NCI-H524 treated with DMSO at 0.1 percent for 48 hours (cell line): ENCODE measurements around the gene ASB16.

ENCODE experiments used
- DNase-seq: peaks from one replicate; lab custom pipeline; 2025; lab: John Stamatoyannopoulos, UW

The ASB16 gene

DNA sequence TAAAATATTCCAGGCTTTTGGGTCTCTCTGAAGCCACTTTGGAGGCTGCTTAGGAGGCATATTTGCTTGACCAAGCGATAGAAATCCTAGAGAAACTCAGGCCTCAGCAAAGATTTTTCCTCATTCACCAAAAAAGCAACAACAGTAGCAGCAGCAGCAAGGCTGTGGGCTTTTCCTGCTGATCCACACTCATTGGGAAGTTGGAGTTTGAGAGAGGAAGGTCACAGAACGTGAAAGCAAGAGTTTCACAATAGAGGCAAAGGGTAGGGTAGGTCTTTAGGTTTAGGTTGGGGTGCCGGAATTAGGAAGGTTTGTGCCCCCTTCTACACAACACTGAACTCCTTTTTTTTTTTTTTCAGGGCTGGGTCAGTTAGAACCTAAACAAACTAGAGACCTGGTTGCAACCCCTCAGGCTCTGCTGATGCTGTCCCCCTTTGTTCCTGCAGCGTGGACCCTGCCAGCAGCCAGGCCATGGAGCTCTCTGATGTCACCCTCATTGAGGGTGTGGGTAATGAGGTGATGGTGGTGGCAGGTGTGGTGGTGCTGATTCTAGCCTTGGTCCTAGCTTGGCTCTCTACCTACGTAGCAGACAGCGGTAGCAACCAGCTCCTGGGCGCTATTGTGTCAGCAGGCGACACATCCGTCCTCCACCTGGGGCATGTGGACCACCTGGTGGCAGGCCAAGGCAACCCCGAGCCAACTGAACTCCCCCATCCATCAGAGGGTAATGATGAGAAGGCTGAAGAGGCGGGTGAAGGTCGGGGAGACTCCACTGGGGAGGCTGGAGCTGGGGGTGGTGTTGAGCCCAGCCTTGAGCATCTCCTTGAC is 18.3 kb downstream of the ASB16 start:
- DNase-seq: no peak

DNA sequence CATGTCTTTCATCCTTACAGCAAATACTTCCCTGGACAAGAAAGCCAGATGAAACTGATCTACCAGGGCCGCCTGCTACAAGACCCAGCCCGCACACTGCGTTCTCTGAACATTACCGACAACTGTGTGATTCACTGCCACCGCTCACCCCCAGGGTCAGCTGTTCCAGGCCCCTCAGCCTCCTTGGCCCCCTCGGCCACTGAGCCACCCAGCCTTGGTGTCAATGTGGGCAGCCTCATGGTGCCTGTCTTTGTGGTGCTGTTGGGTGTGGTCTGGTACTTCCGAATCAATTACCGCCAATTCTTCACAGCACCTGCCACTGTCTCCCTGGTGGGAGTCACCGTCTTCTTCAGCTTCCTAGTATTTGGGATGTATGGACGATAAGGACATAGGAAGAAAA is 20.0 kb downstream of the ASB16 start:
- DNase-seq: no peak

GRCh38 chr17:44191369-44191768 is 20.9 kb downstream of the ASB16 start:
- no peak for DNase-seq

DNA sequence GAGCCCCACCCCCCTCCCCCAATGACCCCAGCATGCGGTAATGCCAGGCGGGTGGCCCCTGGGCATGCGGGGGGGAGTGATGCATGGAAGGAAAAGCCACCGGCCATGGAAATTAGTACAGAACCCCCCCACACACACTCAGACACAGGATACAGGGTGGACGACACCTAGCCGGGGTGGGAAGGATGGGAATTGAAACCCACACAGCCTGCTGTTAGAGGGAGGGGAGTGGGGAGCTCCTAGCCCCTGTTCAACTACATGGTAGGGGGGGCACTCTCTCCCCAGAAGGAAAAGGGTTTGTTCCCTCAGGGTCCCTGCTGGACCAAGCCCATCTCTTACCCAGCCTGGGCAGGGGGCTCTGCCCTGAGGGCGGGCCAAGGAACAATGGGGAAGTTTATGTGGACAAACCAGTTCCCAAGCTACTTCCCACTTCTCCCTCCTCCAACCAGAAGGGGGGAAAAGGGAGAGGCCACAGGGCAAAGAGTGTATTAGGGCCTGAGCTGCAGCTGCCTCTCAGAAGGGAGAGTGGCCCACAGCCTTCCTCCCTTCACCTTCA is 21.5 kb downstream of the ASB16 start:
- DNase-seq: no peak

GRCh38 chr17:44192750-44193149 is 22.2 kb downstream of the ASB16 start:
- DNase-seq: no peak

DNA sequence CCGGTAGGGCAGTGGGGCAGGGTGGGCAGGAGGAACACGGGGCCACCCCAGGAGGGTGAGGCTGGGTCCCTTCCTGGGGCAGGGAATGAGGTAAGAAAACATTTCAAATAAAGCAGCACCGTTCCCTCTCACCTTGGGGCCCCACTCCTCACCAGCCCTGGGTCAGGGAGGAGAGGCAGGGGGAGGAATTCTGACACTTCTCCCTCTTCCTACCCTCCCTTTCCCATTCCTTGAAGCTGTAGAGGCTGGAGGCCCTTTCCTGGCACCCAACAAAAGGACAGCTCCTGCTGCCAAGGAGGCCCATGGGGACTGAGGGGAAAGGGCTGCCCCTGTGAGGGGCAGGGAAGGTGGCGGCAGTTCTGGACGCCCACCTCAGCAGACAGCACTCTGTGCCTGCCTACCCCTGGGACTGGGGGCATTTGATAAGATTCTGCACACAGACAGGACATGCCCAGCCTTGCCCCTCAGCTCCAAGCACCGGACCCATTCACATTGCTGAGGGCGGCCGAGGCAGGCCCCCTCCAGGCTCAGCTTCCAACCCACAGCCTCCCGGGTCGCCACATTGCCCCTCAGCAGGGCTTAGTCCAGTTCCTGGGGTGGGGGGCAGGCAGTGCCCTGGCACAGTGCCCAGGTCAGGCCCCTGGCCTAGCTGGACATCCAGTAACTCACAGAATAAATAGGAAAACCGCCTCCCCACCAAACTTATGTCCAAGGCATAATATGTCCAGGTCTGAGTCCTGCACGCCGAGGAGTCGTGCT is 23.0 kb downstream of the ASB16 start:
- DNase-seq: no peak

DNA sequence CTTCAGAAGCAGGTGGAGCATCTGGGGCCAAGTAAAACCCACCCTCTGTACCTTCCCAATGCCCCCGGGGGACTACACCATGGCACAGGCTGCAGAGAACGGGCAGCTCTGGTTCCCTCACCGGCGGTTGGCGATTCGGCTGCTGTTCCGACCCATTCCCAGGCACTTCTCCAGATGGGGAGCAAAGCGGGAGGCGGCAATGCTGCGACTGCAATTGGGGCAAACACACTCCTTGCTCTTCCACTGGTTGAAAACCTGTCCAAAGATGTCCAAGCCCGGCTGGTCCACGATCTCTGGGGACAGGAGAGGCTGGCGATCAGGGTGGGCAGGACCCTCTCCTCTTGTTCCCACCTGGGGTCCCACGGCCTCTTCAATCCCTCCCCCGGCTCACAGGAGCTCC is 26.6 kb downstream of the ASB16 start:
- DNase-seq: no peak

DNA sequence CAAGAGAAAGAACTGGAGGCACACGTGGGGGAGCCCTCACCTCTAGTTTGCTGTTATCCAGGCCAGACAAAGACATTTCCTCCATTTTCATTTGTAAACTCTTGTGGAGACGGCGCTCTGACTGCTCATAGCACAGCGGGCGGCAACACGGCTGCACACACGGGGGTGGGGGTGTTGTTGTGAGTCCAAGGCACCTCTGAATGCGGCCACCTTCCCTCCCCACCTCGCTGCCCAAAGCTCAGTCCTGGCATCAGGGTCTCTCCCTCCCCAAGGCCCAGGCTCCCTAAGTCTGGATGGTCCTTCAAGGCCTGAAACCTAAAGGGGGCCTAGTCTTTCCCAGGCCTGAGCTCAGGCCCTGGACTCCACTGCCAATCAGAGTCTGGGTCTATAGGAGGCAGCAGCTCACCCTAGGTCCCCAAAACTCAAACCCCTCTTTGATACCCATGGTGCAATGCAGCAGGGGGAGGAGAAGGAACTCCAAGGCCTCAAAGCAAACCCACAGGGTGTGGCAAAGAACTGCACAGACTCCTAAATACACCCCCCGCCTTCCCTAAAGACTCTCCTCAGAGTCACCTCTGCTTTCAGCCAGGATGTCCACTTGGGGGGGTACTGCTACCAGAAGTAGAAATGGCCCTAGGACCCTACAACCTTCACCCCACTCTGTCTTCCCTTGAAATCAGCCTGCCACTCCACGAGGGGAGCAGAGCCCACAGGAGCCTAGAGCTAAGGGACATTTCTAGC is 27.6 kb downstream of the ASB16 start:
- no peak for DNase-seq

DNA sequence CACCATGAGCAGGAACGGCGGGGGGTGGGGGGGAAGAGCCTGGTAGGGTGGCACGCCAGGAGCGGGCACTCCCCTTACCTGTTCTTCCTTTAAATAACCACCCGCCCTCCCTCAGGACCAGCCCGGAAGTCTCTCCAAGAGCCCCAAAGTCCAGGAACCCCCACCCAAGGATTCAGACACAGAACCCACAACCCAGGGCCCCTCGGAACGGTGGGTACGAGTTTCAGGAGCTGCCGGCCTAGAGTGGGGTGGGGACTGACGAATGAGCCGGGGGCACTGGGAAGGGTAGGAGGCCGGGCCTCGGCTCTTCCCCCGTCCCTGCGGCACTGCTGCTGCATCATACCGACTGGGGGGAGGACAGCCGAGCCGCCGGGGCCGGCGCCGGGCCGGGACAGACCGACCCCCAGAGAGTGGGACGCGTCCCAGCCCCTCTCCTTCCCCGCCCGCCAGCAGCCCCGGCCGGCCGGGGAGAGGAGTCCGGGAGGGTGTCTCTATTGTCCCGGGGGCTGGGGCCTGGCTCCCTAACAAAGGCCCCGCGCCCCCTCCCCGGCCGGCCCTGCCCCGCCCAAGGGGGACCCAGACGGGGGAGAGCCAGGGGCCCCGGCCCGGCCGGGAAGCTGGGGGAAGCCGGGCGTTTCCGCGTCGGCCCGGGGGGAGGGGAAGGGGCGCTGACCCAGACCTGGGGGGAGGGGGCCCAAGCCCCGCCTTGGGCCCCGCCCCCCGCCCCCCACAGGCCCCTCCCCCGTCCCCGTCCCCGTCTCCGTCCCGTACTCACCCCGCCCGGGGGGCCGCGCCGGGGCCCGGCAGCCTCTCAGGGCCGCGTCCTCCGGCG is 28.4 kb downstream of the ASB16 start:
- no peak for DNase-seq

- DNase-seq: peak; percentile 88
These were observed 29.3 kb downstream of the ASB16 start, which contains the start of gene ATXN7L3 for GRCh38 chr17:44199553-44200477. ATXN7L3 (minus strand) TSS chr17:44199884; CDS start chr17:44198070, 1,814 bp downstream.

GRCh38 chr17:44200478-44201155 is 30.1 kb downstream of the ASB16 start:
- no peak for DNase-seq

GRCh38 chr17:44202756-44203155 is 32.3 kb downstream of the ASB16 start:
- no peak for DNase-seq

DNA sequence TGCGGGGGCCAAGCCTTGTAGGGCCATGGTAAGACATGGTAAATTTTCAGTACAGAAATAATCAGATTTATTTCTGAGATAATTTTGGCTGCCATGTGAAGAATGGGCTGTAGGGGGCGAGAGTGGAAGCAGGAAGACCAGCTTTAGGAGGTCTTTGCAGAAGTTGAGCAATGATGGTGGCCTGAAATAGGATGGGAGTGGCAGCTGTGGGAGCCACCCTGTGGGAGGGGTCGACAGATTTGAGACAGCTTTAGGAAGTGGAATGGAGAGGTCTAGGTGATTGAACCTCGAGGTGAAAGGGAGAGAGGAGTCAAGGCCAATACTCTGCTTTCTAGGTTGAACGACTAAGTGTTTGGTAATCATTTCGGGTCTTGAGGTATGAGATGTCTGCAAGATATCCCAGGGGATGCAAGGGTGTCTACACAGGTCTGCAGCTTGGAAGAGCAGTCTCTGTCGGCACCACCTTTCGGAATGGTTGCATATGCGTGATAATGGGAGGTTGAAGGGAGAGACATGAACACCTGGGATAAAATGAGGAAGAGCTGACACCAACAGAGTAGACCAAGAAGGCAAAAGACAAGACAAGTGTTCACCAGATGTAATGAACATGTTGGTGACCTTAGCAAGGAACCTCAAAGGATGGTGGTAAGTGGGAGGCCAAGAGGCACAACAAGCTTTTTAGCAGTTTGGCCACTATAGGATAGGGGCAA is 33.4 kb downstream of the ASB16 start:
- no peak for DNase-seq

DNA sequence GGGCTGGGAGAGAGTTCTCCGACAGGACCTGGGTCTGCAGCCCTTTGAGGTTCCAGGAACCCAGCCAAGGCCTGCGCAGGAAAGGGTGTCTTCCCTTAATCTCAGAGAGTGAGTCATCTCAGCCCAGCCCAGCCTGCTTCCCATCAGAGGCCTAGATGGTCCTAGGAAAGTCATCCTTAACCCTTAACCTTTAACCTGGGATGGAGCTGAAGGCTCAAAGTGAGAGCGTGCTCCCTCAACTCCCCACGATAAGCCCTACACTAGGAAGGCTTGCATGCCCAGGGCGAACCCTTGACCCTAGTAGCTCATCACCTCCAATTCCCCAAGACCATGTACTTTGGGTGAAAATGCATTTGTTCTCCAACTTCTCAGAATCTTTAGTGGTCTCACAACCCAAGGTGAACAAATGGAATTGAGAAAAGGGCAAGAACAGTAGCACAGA is 34.0 kb downstream of the ASB16 start:
- DNase-seq: no peak

DNA sequence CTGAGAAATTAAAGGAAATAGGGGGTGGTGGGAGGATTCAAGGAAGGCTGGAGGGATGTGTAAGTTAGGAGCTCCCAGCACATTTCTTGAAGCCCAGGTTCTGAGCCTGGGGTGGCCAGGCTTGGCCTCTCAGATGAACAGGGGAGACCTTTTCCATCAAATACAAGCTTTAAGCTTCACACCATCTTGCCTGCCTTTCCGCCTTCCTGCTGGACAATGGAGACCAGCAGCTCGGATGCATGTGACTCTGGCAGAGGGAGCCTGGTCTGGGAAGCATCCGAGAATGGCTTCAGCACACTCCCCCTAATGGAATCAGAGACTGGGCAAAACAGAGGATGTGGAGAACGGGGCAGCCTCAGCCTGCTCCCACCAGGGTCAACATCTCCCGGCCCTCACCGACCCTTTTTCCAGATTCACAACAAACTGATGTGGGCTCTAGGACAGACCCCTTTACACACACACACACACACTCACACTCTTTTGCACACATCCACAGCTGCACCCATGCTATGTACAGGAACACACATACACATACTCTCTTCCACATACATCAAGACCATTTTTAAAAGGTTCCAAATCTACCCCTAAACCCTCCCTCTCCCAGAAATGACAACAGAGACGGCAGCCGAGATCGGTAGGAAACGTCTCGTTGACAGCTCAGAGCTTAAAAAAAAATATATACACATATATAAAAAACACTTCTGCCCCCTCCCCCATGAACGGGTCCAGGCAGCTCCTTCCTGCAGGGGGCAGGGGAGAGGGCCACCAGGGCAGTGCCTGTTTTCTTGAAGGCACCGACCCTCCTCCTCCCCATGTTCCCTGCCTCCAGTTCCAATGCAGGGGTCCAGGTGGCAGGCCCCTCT is 35.7 kb downstream of the ASB16 start:
- no peak for DNase-seq

GRCh38 chr17:44206825-44207155 is 36.3 kb downstream of the ASB16 start:
- no peak for DNase-seq

DNA sequence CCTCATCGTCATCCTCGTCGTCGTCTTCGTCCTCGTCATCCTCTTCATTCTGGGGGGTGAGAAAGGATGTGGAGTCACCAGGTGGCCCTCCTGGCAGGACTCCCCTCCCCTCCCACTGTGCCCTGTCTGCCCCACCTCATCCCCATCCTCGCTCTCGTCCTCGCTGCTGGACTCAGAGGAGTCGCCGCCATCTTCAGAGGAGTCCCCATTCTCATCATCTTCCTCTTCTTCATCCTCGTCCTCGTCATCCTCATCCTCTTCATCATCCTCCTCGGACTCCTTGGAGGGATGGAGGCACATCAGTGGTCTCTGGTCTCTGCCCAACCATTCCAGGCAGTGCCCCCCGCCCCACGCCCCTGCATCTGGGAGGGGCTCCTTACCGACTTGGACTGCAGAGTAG is 36.8 kb downstream of the ASB16 start:
- DNase-seq: no peak

DNA sequence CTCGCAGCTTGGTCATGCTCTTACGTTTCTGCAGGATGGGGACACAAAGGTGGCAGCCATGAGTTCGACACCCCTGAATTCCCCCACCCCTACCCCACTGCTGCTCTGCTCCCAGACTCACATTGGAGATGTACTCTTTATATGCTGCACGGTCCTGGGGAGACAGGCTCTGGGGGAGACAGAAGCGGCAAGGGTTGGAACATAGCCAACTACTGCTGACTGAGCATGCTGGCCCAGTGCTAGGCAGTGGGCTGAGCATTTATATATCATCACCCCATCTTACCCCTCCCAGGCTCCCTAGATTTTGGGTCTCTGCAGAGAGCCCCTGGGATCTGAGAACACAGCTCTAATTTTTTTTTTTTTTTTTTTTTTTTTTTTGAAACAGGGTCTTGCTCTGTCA is 37.2 kb downstream of the ASB16 start:
- no peak for DNase-seq
